DMS53 (cell line): Measurements from ENCODE around the gene RBM45.
"Not testable (repeated sequence)": the region's sequence is repeated elsewhere in the genome, so short reads cannot be mapped to it uniquely, and the experiment has no call there.

Experiments used
- DNase-seq: peaks from one replicate; lab custom pipeline; 2025; lab: John Stamatoyannopoulos, UW

Gene RBM45

GRCh38 chr2:178108176-178108575 is 4.1 kb upstream of the RBM45 start:
- DNase-seq = no peak

GRCh38 chr2:178109813-178110212 is 2.4 kb upstream of the RBM45 start:
- DNase-seq = peak; percentile 83

GRCh38 chr2:178110681-178111080 is 1.6 kb upstream of the RBM45 start:
- DNase-seq = no peak

- DNase-seq = no peak
Observed at GRCh38 chr2:178111743-178112142, 494 bp upstream of the RBM45 start.

GRCh38 chr2:178114462-178114861 is 2.2 kb downstream of the RBM45 start:
- DNase-seq = no peak

GRCh38 chr2:178115271-178115670 is 3.0 kb downstream of the RBM45 start:
- no peak for DNase-seq

GRCh38 chr2:178117725-178118124 is 5.5 kb downstream of the RBM45 start:
- DNase-seq = no peak

GRCh38 chr2:178119179-178119922 is 7.1 kb downstream of the RBM45 start:
- DNase-seq = no peak

GRCh38 chr2:178123163-178123562 is 10.9 kb downstream of the RBM45 start:
- no peak for DNase-seq

- no peak for DNase-seq
Observed at GRCh38 chr2:178125125-178125524, 12.9 kb downstream of the RBM45 start.

GRCh38 chr2:178125862-178126261 is 13.6 kb downstream of the RBM45 start:
- no peak for DNase-seq

GRCh38 chr2:178128836-178129630 is 16.8 kb downstream of the RBM45 start:
- DNase-seq = no peak

GRCh38 chr2:178136321-178137025 is 24.2 kb downstream of the RBM45 start:
- no peak for DNase-seq

- DNase-seq = peak; percentile 30
Observed at GRCh38 chr2:178142274-178143065, 30.2 kb downstream of the RBM45 start.

- no peak for DNase-seq
Observed at GRCh38 chr2:178143481-178143880, 31.2 kb downstream of the RBM45 start.

GRCh38 chr2:178152033-178152432 is 39.8 kb downstream of the RBM45 start:
- peak; percentile 58 for DNase-seq

GRCh38 chr2:178152542-178152941 is 40.3 kb downstream of the RBM45 start:
- no peak for DNase-seq

GRCh38 chr2:178152977-178153376 is 40.7 kb downstream of the RBM45 start:
- no peak for DNase-seq

GRCh38 chr2:178153878-178154277 is 41.6 kb downstream of the RBM45 start:
- not testable (repeated sequence) for DNase-seq

- no peak for DNase-seq
Observed at GRCh38 chr2:178155524-178155923, 43.3 kb downstream of the RBM45 start.

- no peak for DNase-seq
Observed at GRCh38 chr2:178157574-178157973, 45.3 kb downstream of the RBM45 start.

GRCh38 chr2:178159966-178160365 is 47.7 kb downstream of the RBM45 start:
- no peak for DNase-seq
